Esophagus muscularis mucosa (tissue), 4 donors: ENCODE data around the gene KLF16. TPM values are rescaled to one million over a fixed set of nuclear protein-coding genes. Genes with fewer than 3 reads are reported as not detected.

ENCODE experiments used
- DNase-seq: peaks from one replicate; pipeline ENCODE4 v3.0.0-alpha.2; 2017; ENCODE audit errors: extremely low spot score
- H3K27ac ChIP-seq, 4 donors: fragments of 200-600 bp; sonication (generic); replicated peaks in 1 of 4; 1 replicate in 3 of 4; 2 replicates in 1 of 4; pipeline ENCODE4 v1.5.1; 2016 to 2019; ENCODE audit warnings: mild to moderate bottlenecking in 1 of 4
- H3K27me3 ChIP-seq, 4 donors: fragments of 200-600 bp; sonication (generic); one replicate each; pipeline versions ENCODE4 v1.5.1 to v1.6.0; 2016 to 2019
- H3K36me3 ChIP-seq, 4 donors: fragments of 200-600 bp; sonication (generic); one replicate each; pipeline ENCODE4 v1.5.1; 2016 to 2019
- H3K4me1 ChIP-seq, 4 donors: fragments of 200-600 bp; sonication (generic); one replicate each; pipeline ENCODE4 v1.5.1; 2016 to 2019
- H3K4me3 ChIP-seq, 4 donors: fragments of 200-600 bp; sonication (generic); 1 replicate in 2 of 4; 2 replicates in 2 of 4; pipeline ENCODE4 v1.5.1; 2016 to 2019; ENCODE audit warnings: mild to moderate bottlenecking in 4 of 4, moderate library complexity in 1 of 4
- H3K9me3 ChIP-seq, 4 donors: fragments of 200-600 bp; sonication (generic); 1 replicate in 3 of 4; 2 replicates in 1 of 4; pipeline ENCODE4 v1.5.1; 2016 to 2019
- EP300 ChIP-seq: sonication (generic); formaldehyde crosslinking; IDR thresholded peaks from one replicate; pipeline ENCODE4 v1.6.1; 2017; ENCODE audit warnings: antibody characterized with exemption
- POLR2A ChIP-seq: fragments of 450-650 bp; IDR thresholded peaks from one replicate; pipeline ENCODE4 v1.6.1; 2017; ENCODE audit warnings: antibody characterized with exemption, moderate library complexity, mild to moderate bottlenecking, low read depth
- POLR2AphosphoS5 ChIP-seq, 2 donors: sonication (generic); formaldehyde crosslinking; IDR thresholded peaks; one replicate each; pipeline ENCODE4 v1.6.1; 2017; ENCODE audit warnings: antibody characterized with exemption in 2 of 2
- WGBS: methylation state at CpG from one replicate; pipeline ENCODE4 v1.1.5; 2018; 5-methylcytosine and 5-hydroxymethylcytosine counted together
- intact Hi-C: fragments of 100-400 bp; cut with DNase I; formaldehyde crosslinking; loops from one replicate; pipeline ENCODE4 v1.15.1; 2023
- total RNA-seq, 4 donors: library from RNA; depleted of rRNA; stranded (reverse); fragments of >200 nt; gene quantifications; one replicate each; pipeline versions ENCODE4 v1.1.0 to v1.2.1, GENCODE V29; 2016
- TF ChIP-seq, protein P1 (sequence below), 3 experiments: fragments of 200-600 bp in 2 of 3; fragments of 450-650 bp in 1 of 3; sonication (generic) in 2 of 3; IDR thresholded peaks; one replicate each; pipeline ENCODE4 v1.5.1; 2017 to 2019; ENCODE audit warnings: antibody characterized with exemption in 3 of 3, mild to moderate bottlenecking in 2 of 3, moderate library complexity in 1 of 3

Gene KLF16
- total RNA-seq, 4 donors from 2014 or later = 2.5 to 10.8 (median 8.5) TPM

DNA sequence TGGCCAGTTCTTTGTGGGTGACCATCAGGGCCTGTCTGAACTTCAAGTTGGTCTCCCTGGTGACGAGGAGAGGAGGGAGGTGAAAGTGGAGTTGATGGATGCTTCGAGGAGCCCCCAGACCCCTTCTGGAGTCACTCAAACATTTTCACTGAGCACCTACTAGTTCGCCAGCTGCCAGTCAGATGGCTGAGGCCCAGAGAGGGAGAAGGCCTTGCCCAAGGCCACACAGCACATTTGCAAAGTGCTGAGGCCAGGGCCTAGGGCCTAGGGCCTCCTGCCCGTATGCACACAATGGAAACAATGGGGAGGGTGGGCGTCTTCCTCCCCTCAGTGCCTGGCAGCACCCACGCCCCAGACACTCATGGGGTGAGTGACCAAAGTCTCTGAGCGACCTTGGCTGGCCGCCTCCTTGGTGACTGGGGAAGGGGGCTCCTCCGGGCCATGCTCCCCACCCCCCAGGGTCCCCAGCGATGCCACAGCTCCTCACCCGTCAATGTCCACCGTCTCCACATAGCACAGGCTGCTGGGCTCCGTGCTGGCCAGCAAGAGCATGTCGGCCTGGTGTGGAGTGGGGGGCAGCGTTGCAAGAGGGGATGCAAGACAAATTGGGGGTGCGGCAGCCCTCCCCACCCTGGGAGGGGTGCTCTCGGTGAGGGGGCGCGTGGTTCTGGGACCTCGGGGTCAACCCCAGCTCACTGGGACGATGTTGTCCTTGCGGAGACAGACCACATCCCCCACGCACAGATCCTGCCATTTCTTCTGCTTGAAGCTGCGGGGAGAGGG lies 57.8 kb downstream of the KLF16 start:
- WGBS = 93% methylated on average over 12 of the region's 24 CpGs

DNA sequence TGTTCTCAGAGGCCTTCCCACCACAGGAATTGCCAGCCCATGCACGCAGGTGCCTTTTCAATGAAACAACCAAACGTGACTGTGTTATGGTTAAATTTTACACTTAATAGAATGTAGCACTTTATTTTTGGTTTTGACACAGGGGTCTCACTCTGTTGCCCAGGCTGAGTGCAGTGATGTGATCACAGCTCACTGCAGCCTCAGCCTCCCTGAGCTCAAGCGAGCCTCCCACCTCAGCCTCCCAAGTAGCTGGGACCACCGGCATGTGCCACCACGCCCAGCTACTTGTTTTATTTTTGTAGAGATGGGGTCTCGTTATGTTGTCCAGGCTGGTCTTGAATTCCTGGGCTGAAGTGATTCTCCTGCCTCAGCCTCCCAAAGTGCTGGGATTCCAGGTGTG lies 58.5 kb downstream of the KLF16 start:
- Histone ChIP-seq H3K9me3 (no peaks in the 10 kb centered on the region), H3K27ac (no peak overlapping the region), H3K27me3 (no peaks in the 10 kb centered on the region), H3K4me1 (no peaks in the 10 kb centered on the region), H3K36me3 (no peaks in the 10 kb centered on the region), H3K4me3 (no peak overlapping the region)
- TF ChIP-seq, protein P1, sequence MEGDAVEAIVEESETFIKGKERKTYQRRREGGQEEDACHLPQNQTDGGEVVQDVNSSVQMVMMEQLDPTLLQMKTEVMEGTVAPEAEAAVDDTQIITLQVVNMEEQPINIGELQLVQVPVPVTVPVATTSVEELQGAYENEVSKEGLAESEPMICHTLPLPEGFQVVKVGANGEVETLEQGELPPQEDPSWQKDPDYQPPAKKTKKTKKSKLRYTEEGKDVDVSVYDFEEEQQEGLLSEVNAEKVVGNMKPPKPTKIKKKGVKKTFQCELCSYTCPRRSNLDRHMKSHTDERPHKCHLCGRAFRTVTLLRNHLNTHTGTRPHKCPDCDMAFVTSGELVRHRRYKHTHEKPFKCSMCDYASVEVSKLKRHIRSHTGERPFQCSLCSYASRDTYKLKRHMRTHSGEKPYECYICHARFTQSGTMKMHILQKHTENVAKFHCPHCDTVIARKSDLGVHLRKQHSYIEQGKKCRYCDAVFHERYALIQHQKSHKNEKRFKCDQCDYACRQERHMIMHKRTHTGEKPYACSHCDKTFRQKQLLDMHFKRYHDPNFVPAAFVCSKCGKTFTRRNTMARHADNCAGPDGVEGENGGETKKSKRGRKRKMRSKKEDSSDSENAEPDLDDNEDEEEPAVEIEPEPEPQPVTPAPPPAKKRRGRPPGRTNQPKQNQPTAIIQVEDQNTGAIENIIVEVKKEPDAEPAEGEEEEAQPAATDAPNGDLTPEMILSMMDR (IDR thresholded peaks at IDR 0.05) = no peak
- no peak for DNase-seq
- intact Hi-C loops = no loop called here
- WGBS = 88% methylated on average over 6 of the region's 6 CpGs

More for the DNA sequence above, 57.8 kb downstream of the KLF16 start:
- no peak for DNase-seq
- no peak overlapping the region for H3K27ac ChIP-seq
- intact Hi-C loops = no loop called here
- H3K4me1 ChIP-seq = no peaks in the 10 kb centered on the region
- TF ChIP-seq POLR2A = no peak
- no peak for TF ChIP-seq POLR2AphosphoS5 (IDR thresholded peaks at IDR 0.05)
- no peak for TF ChIP-seq EP300
- TF ChIP-seq, protein P1 (IDR thresholded peaks at IDR 0.05) = no peak
- no peaks in the 10 kb centered on the region for H3K27me3 ChIP-seq
- H3K9me3 ChIP-seq = no peaks in the 10 kb centered on the region
- no peak overlapping the region for H3K4me3 ChIP-seq
- no peaks in the 10 kb centered on the region for H3K36me3 ChIP-seq

Other genes starting within 250 kb of the KLF16 start
- 10 to 100 TPM; 32.0 to 53.6 (median 46.5) TPM for gene TCF3, start 211.0 kb downstream of the KLF16 start, total RNA-seq
- not detected for gene ONECUT3, start 110.1 kb downstream of the KLF16 start, total RNA-seq
- gene ATP8B3, start 51.3 kb downstream of the KLF16 start, total RNA-seq = under 1 TPM; 0.19 to 0.92 (median 0.66) TPM
- 10 to 100 TPM; 16.2 to 36.0 (median 26.1) TPM for gene REXO1, start 15.1 kb downstream of the KLF16 start, total RNA-seq
- 100 to 1,000 TPM in 2 of 4 donors, 10 to 100 TPM in 2; 89.7 to 125 (median 102) TPM for gene ABHD17A, start 21.9 kb upstream of the KLF16 start, total RNA-seq
- 1 to 10 TPM; 3.8 to 5.6 (median 4.4) TPM for gene ADAT3, start 41.8 kb upstream of the KLF16 start, total RNA-seq
- gene SCAMP4, start 41.8 kb upstream of the KLF16 start, total RNA-seq = 10 to 100 TPM; 26.6 to 76.5 (median 59.3) TPM
- gene CSNK1G2, start 77.6 kb upstream of the KLF16 start, total RNA-seq = 10 to 100 TPM; 34.1 to 52.6 (median 48.5) TPM
- gene BTBD2, start 152.1 kb upstream of the KLF16 start, total RNA-seq = 100 to 1,000 TPM in 1 of 4 donors, 10 to 100 TPM in 3; 52.8 to 137 (median 77.1) TPM
- gene MKNK2, start 187.7 kb upstream of the KLF16 start, total RNA-seq = 100 to 1,000 TPM; 113 to 267 (median 193) TPM
- gene MOB3A, start 232.7 kb upstream of the KLF16 start, total RNA-seq = 10 to 100 TPM; 43.6 to 85.2 (median 56.3) TPM
- 1 to 10 TPM; 1.9 to 6.0 (median 3.9) TPM for gene IZUMO4, start 233.3 kb upstream of the KLF16 start, total RNA-seq